HepG2 (cell line): ENCODE data around the gene REEP6. TPM values are rescaled to one million over a fixed set of nuclear protein-coding genes. Genes with fewer than 3 reads are reported as not detected.

ENCODE experiments used
- AHR ChIP-seq: IDR thresholded peaks from 2 replicates; pipeline ENCODE4 v1.6.1; 2018; ENCODE audit warnings: missing genetic modification reagents, missing compliant biosample characterization
- CCDC6 ChIP-seq: sonication (generic); formaldehyde crosslinking; IDR thresholded peaks from 2 replicates; pipeline ENCODE4 v1.8.1; 2022; ENCODE audit warnings: mild to moderate bottlenecking, missing genetic modification reagents, moderate library complexity
- FUBP1 ChIP-seq: sonication (generic); formaldehyde crosslinking; IDR thresholded peaks from 2 replicates; pipeline ENCODE4 v1.5.1; 2020; ENCODE audit warnings: missing genetic modification reagents, mild to moderate bottlenecking, borderline replicate concordance
- GABPB1 ChIP-seq: IDR thresholded peaks from 2 replicates; pipeline ENCODE4 v1.6.1; 2016; ENCODE audit warnings: mild to moderate bottlenecking, missing genetic modification reagents, moderate library complexity, missing compliant biosample characterization
- HNF1A ChIP-seq, 2 experiments: sonication (generic) in 1 of 2; formaldehyde crosslinking in 1 of 2; IDR thresholded peaks; 2 replicates each; pipeline versions ENCODE4 v1.4.0 to v1.6.1; 2016 to 2020; ENCODE audit warnings: borderline replicate concordance in 1 of 2, low read depth in 1 of 2, mild to moderate bottlenecking in 1 of 2, missing genetic modification reagents in 1 of 2
- JDP2 ChIP-seq: sonication (generic); formaldehyde crosslinking; IDR thresholded peaks from 2 replicates; pipeline ENCODE4 v1.8.1; 2022; ENCODE audit warnings: missing genetic modification reagents, borderline replicate concordance
- KDM2A ChIP-seq: sonication (generic); formaldehyde crosslinking; IDR thresholded peaks from 2 replicates; pipeline ENCODE4 v1.4.0; 2020; ENCODE audit warnings: low read depth, missing genetic modification reagents, borderline replicate concordance
- KLF6 ChIP-seq: IDR thresholded peaks from 2 replicates; pipeline ENCODE4 v1.8.0; 2016; ENCODE audit warnings: missing biosample characterization, missing genetic modification reagents
- MYPOP ChIP-seq: sonication (generic); formaldehyde crosslinking; IDR thresholded peaks from 2 replicates; pipeline ENCODE4 v1.8.1; 2023; ENCODE audit warnings: mild to moderate bottlenecking, moderate library complexity, missing genetic modification reagents
- ONECUT2 ChIP-seq: sonication (generic); formaldehyde crosslinking; IDR thresholded peaks from 2 replicates; pipeline ENCODE4 v1.4.0; 2020; ENCODE audit warnings: missing genetic modification reagents
- RBM39 ChIP-seq: fragments of 200-400 bp; formaldehyde crosslinking; IDR thresholded peaks from one replicate; pipeline ENCODE4 v1.6.1; 2018; ENCODE audit warnings: antibody characterized with exemption, mild to moderate bottlenecking, low read depth, low read length; ENCODE audit not compliant: poor library complexity, severe bottlenecking
- SAP130 ChIP-seq: IDR thresholded peaks from 2 replicates; pipeline ENCODE4 v1.6.1; 2016; ENCODE audit warnings: low read depth
- SP4 ChIP-seq: sonication (generic); formaldehyde crosslinking; IDR thresholded peaks from 2 replicates; pipeline ENCODE4 v1.8.1; 2023; ENCODE audit warnings: mild to moderate bottlenecking, missing genetic modification reagents
- TP53 ChIP-seq: sonication (generic); formaldehyde crosslinking; conservative IDR thresholded peaks from 2 replicates; pipeline ENCODE4 v1.4.0; 2020; ENCODE audit warnings: missing genetic modification reagents
- UBTF ChIP-seq: sonication (generic); formaldehyde crosslinking; IDR thresholded peaks from 2 replicates; pipeline ENCODE4 v1.4.0; 2020; ENCODE audit warnings: mild to moderate bottlenecking, missing genetic modification reagents
- ZBTB14 ChIP-seq: sonication (generic); formaldehyde crosslinking; IDR thresholded peaks from 2 replicates; pipeline ENCODE4 v1.4.0; 2020; ENCODE audit warnings: missing genetic modification reagents
- ZNF136 ChIP-seq: sonication (generic); formaldehyde crosslinking; IDR thresholded peaks from 2 replicates; pipeline ENCODE4 v1.8.1; 2022; ENCODE audit warnings: low read depth, mild to moderate bottlenecking, moderate library complexity, missing genetic modification reagents
- ZNF441 ChIP-seq: sonication (generic); formaldehyde crosslinking; IDR thresholded peaks from 2 replicates; pipeline ENCODE4 v1.7.0; 2021; ENCODE audit warnings: missing genetic modification reagents, borderline replicate concordance
- polyA plus RNA-seq, 8 experiments: library from polyadenylated mRNA; depleted of rRNA in 3 of 8; stranded (reverse) in 7 of 8; unstranded in 1 of 8; fragments of >200 nt; fragmentation: Illumina TruSeq in 4 of 8; extraction: Trizol in 4 of 8; gene quantifications; 2 replicates each; pipeline versions ENCODE4 v1.2.1 to v1.2.3, GENCODE V29; 2011 to 2016; ENCODE audit warnings: low read depth in 4 of 8, missing spikeins in 1 of 8, mixed read lengths in 1 of 8; ENCODE audit not compliant: insufficient read depth in 1 of 8
- total RNA-seq, 5 experiments: library from RNA; depleted of rRNA; stranded (reverse); fragments of >200 nt; fragmentation: Illumina TruSeq; extraction: Trizol; gene quantifications; 2 replicates each; pipeline ENCODE4 v1.2.3, GENCODE V29; 2016; ENCODE audit warnings: low read depth in 1 of 5

REEP6 gene
- total and polyA plus RNA-seq, 2 of the 13 experiments (the other 11 are each of a cell fraction or from before 2014, with no cell fraction given) = 10.0 to 28.8 TPM

GRCh38 chr19:1470305-1471009 is 20.5 kb upstream of the REEP6 start (continued):
- TF ChIP-seq JDP2 (CRISPR knock-in tag) (no peak), GABPB1 (CRISPR knock-in tag) (no peak; the same call in 1 of the 2 replicates), KLF6 (CRISPR knock-in tag) (no peak), ZNF136 (CRISPR knock-in tag) (no peak), ZBTB14 (no peak), ZNF441 (CRISPR knock-in tag) (peak; percentile 43; the same call in 1 of the 2 replicates), FUBP1 (CRISPR knock-in tag) (no peak), CCDC6 (CRISPR knock-in tag) (peak; percentile 49; the same call in 1 of the 2 replicates), MYPOP (CRISPR knock-in tag) (no peak), AHR (CRISPR knock-in tag) (no peak), HNF1A (IDR thresholded peaks at IDR 0.05; ENCODE audit: low read depth) (no peak), HNF1A (CRISPR knock-in tag; IDR thresholded peaks at IDR 0.05; ENCODE audit: borderline replicate concordance) (0 out of 2 replicates have a peak, but pooled peaks have one; percentile 18), TP53 (CRISPR knock-in tag) (no peak), SP4 (CRISPR knock-in tag) (no peak), UBTF (CRISPR knock-in tag) (peak; percentile 65), ONECUT2 (no peak), RBM39 (peak; percentile 57), KDM2A (peak; percentile 87), SAP130 (CRISPR knock-in tag) (peak; percentile 37; the same call in 1 of the 2 replicates)
